NCI-H187 (cell line): Measurements from ENCODE around the gene NCOA3.
"Not testable (repeated sequence)": the region's sequence is repeated elsewhere in the genome, so short reads cannot be mapped to it uniquely, and the experiment has no call there.

Experiments
- DNase-seq, 2 experiments: peaks; one replicate each; lab custom pipeline; 2025; lab: John Stamatoyannopoulos, UW

The NCOA3 gene

DNA sequence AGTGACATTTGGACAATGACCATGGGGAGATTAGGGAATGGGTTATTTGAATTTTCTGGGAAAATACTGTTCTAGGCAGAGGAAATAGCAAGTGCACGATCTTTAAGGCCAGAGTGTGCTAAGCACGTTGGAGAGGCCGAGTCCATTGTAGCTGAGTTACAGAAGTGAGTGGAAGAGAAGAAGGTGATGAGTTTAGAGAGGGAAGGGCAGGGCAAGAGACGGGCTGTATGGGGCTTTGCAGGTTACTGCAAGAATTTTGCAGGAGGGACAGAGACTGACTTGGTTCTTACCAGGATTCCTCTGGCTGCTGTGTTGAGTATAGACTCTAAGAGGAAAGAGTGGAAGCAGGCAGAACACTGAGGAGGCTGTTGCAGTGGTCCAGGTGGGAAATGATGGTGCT is 1.1 kb upstream of the NCOA3 start:
- DNase-seq: no peak

DNA sequence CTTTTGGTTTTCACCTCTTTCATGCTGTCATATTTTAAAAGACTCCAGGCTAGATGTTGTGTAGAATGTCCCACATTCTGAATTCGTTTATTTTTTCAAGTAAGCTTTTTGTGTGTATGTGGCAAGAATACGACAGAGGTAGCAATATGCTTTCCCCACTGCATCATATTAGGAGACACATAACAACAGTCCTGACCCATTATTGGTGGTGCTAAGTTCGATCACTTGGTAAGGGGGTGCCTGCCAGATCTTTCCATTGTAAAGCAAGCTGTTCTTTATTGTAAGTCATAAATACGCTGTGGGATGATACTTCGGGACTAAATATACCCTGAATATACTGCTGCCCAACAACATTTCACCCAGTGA is 588 bp upstream of the NCOA3 start:
- no peak for DNase-seq

DNA sequence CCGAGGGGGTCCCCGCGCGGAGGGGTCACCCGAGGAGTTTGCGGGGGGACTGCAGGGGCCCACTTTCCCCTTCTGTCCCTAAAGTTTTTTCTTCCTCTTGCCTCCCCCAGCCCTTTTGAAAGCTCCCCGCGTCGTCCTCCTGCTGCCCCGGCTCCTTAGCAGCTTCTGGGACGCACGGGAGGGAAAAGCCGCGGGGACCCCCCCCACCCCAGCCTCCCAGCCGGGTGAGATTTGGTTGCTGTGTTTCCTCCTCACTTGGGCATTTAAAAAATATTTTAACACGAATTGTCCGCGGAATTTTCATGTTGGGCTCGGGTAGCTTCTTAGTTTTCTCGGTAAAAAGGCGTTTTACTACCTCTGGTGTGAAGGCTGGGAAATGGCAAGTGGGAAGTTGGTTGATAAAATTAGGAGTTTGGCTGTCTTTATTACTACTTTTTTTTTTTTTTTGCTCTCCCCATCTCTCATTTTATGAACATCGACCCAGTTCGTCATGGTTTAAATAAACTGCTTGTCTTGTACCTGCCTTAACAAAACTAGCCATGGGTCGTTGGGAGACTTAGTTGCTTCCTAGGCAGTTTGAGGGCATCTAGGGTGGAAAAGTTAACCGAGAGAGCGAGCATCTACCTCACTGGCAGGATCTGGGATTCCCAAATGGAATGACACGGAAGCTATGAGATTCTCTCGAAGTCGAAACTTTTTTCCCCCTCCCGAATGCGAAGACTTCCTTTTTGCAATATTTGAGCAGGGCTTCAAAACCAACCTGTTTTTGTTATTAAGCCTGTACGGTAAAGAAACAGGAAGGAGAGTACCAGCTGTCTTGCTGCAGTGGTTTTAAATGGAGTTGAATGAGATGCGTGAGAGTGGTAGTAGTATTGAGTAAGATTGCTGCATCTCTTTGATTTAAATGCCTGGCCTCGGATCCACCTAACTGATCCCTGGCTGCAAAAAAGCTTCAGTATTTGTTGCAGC is 868 bp downstream of the NCOA3 start:
- DNase-seq: peak in 1 of 2 experiments; percentile 12

DNA sequence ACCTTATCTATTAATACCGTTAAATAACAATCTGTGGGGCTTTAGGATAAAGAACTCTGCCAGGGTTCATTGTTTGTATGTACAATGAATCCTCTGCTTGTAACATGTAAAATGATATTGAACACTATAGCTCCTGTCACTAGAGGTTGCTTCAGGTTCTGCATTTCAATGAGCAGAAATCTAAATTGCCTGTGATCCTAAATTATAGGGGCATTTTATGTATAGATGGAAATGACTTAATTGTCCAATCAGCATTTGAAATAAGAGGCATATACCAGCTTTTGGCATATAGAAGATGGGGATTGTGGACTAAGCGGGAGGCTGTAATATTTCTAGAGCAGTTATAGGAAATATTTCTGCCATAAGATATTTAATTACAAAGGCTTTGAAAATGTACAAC is 2.0 kb downstream of the NCOA3 start:
- no peak for DNase-seq

DNA sequence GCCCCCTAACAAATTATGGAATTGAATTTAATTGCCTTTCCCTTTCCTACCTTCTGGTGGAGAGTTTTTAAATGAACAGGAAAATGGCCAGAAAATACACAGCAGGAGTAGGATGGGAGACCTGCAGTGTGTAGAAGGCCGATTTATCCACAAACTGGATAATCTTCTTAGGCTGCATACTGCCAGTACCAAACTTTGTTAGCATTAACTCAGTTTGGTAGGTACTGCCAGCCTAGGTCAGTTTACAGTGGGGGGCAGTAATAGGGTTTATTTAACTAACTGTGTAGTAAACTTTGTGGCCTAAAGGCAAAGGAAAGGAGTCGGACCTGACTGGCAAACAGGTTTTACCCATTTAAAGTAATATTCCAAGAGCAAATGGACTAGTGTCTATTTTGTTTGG is 4.6 kb downstream of the NCOA3 start:
- DNase-seq: no peak

DNA sequence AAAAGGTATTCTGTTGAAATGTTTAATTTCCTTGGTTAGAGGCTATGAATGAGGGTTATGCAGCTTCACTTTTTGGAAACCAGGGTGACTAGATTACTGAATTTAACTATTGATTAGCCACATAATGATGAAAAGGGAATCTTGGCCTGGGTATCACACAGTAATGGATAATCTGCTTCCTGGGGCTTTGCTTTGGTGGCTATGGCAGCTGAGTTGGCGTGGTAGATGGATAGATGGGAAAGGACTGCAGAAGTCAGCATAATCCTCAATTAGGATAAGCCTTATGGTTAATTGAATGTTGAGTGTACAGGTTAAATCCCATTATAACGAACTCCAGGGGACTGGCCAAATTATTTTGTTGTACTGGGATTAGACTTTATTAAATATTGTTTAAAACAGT is 5.2 kb downstream of the NCOA3 start:
- DNase-seq: no peak

DNA sequence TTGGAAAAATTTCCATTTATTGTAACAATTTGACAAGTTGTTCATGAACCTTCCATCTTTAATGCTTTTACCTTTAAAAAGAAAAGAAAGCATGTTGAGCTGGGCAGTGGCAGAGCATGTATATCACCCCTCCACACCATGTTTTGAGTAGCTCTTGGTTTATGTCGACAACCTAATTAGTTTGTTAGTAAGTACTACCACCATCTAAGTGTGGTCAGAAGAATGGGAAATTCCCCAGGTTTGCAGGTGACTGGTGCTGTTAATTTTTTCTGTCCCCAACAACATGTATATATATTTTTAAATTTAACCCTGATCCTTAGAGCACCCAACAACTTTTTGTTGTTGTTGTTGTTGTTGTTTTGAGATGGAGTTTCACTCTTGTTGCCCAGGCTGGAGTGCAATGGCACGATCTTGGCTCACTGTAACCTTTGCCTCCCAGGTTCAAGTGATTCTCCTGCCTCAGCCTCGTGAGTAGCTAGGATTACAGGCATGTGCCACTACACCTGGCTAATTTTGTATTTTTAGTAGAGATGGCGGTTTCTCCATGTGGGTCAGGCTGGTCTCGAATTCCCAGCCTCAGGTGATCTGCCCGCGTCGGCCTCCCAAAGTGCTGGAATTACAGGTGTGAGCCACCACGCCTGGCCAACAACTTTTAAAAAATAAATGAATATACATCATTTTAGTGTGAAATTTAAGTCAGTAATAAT is 5.7 kb downstream of the NCOA3 start:
- DNase-seq: not testable (repeated sequence)

DNA sequence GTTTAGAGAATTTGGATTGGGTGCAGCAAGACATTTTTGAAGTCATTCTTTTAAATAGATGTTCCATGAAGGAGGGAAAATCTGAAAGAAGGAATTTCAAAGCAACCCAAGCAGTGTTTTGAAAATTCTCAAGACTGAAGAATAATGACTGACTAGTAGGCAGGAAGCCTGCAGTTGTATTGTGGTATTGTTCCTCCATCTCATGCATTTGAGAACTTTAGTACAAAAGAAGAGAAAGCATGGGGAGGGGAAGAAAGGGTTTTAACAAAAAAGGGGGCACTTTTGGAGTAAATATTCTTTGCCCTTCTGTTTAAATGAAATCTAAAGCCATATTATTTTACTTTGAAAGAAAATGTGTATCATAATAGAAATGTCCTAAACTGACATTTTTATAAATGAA is 6.6 kb downstream of the NCOA3 start:
- DNase-seq: no peak

DNA sequence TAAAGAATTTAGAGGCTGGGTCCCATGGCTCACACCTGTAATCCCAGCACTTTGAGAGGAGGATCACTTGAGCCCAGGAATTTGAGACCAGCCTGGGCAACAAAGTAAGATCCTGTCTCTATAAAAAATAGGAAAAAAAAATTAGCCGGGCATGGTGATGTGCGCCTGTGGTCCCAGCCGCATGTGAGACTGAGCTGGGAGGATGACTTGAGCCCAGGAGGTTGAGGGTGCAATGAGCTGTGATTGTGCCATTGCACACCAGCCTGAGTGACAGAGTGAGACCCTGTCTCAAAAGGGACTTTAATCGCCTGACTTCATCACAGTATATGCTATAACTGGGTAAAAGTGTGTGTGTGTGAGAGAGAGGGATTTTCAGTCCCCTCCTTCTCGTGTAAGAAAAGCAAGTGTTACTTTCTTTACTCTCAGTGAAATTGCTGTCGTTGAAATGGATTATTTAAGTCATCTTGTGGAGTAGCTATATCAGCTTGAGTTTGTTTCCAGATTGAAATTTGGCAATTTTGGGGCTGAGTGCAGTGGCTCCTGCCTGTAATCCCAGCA is 7.5 kb downstream of the NCOA3 start:
- DNase-seq: no peak

DNA sequence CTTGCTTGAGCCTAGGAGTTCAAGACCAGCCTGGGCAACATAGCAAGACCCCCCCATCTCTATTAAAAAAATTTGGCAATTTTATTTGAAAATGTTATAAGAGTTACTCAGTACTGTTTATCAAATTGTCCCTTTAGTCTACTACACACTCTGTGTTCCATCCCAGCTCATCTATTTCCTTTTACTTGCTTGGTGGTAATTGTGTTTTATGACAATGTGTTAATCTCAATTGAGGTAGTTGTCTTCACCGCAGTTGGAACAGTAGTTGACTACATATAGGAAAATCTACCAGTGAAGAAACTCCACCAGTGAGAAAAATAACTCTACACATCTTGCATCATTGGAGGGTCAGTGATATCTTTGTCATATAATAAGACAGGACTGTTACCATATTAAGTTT is 8.0 kb downstream of the NCOA3 start:
- no peak for DNase-seq

DNA sequence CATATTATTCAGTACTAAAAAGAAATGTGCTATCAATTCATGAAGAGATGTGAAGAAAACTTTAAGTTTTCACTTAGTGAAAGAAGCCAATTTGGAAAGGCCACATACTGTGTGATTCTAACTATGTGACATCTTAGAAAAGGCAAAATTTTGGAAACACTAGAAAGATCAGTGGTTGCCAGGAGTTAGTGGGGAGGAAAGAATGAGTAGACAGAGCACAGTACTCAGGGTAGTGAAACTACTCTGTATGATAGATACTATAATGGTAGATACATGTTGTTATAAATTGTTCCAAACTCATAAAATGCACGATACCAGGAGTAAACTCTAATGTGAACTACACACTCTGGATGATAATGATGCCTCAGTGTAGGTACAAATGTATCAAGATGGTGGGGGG is 14.2 kb downstream of the NCOA3 start:
- no peak for DNase-seq

DNA sequence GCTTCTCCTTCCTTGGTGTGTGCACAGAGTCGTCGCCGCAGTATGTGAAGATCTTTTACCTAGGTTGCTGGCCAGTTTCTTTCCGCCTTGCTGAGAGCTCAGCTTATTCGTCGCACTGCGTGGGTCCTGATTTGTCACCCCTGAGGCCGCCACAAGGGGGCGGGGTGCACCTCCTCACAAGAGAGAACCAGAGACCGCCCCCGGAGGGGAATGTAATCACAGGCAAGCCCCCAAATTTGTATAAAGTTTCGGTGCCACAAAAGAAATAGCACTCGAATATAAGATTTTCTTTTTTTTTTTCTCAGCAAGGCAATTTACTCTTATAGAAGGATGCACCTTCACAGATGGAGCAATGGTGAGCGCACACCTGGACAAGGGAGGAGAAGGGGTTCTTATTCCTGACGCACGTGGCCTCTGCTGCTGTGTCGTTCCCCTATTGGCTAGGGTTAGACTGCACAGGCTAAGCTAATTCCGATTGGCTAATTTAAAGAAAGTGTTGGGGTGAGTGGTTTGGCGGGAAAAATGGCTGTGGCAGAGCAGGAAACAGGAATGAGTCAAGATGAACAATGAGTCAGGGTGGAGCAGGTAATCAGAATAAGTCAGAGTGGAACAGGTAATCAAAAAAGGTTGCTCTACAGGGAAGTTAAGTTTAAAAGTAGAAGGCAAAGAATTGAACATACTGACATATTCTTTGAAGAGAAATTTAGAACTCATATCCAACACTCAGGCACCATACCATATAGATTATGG is 19.5 kb downstream of the NCOA3 start:
- no peak for DNase-seq

DNA sequence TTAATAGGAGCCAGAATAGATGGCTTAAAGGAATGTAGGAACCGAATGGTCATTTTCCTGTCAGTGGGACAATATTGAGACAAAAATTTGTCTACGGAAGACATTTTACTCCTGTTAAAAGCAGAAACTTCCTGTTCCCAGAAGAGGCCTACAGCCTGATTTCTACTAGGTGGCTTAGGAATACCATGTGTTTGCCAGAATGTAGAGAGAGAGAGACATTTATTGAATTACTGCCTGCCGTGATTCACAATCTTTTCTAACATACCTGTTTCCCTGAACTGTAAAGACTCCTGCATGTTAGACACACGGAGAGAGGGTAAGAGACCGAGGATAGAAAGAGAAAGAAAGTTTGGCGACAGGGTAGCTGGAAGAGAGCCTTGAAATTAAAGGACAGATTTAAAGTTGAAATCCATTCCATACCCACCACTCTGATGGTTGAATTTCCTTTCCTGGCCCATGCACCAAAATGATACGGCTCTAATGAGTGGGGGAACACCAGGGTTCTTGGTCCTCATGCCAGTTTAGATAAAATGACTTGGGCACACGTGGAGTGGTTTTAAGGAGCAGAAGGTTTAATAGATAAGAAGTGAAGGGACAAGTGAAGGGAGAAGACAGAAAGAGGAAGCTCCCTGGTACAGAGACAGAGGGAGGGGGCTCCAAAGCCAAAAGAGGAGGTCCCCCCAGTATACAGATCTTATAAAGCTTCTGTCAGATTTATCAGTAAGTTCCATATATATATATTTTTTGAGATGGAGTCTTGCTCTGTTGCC is 22.5 kb downstream of the NCOA3 start:
- no peak for DNase-seq

DNA sequence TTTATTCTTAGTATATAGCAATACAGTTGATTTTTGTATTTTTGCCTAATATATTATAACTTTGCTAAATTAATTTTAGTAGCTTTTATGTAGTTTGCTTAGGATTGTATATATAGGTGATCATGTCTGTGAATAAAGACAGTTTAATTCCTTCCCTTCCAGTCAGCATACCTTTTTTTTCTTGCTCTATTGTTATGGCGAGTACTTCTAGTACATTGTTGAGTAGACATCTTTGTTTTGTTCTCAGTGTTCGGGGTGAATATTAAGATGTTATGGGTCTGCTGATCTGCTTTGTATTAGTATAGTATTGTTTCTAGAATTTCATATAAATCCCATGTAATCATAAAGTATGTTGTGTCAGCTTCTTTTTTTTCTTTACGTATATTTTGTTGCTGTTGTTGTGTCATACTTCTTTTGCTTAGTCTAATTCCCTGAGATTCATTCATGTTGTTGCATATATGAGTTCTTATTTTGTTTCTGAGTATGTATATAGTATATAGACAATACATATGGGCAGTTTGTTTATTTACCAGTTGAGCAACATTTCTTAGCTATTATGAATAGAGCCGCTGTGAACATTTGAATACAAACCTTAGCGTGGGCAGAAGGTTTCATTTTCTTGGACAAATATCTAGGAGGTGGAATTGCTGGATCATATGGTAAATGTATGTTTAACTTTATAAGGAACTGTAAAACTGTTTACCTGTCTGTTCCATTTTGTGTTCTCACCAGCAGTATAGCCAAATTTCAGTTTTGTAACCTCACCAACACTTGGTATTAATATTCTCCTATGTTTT is 25.5 kb downstream of the NCOA3 start:
- DNase-seq: no peak

DNA sequence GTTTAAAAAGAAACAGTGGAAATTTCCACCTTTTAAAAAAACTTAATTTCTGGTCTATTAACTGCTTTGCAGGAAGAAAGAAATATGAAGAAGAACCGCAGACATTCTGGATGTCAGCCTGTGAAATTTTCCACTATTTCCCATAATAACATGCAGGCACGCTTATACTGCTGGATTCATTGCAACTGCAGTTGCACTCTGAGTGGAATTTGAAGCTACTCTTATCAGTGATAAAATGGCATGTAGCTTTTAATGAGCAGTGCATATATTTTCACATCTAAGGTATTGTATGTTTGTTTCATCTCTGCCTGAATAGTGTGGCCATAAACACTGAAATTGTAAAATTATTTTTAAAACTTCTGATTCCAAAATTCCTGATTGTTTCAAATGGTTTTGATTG is 28.2 kb downstream of the NCOA3 start:
- DNase-seq: no peak

DNA sequence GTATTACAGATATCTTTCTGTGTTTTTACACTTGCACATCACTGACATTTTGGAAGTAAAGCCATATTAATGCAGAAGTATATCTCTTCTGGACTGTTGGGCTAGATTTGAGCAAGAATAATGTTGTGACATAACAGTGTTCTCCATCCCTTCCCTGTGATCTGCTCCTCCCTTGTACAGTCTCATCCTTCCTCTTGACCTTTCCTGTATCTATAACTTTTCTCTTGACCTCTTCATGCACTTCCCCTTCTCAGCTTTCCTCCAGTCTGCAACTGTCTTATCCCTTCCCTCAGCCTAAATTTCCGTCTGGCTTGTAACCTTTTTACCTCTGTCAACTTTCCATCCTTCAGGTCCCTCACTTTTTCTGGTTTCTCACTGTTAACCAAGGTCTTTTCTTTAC is 29.8 kb downstream of the NCOA3 start:
- DNase-seq: no peak

DNA sequence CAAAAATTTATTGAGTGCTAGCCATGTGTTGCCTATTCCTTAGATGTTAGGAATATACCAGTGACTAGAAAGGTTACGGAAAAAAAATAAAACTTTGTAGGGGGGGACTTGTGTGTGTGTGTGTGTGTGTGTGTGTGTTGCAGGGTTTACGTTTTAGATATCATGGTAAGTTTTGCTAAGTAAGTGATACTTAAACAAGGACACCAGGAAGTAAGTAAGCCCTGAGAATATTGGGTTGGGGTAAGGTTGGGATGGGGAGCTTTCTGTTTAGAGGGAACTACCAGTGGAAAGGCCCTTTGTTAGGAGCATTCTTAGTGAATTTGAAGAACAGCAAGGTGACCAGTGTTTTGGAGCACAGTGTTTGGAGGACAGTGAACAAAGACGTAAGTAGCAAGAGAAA is 30.3 kb downstream of the NCOA3 start:
- no peak for DNase-seq

DNA sequence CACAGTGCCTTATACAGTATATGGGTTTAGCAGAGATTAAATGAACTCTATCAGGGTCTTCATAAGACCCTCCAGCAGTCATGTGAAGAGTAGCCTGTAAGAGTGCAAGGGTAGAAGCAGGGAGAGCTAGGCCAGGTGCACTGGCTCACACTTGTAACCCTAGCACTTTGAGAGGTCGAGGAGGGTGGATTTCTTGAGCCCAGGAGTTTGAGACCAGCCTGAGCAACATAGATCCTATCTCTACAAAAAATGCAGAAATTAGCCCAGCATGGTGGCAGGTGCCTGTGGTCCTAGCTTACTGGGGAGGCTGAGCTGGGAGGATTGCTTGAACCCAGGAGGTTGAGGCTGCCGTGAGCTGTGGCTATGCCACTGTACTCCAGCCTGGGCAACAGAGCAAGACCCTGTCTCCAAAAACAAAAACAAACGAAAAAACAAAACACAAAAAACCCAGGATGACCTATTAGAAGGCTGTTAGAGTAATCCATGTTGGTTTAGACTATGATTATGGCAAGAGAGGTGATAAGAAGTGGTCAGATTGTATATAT is 31.9 kb downstream of the NCOA3 start:
- DNase-seq: no peak

DNA sequence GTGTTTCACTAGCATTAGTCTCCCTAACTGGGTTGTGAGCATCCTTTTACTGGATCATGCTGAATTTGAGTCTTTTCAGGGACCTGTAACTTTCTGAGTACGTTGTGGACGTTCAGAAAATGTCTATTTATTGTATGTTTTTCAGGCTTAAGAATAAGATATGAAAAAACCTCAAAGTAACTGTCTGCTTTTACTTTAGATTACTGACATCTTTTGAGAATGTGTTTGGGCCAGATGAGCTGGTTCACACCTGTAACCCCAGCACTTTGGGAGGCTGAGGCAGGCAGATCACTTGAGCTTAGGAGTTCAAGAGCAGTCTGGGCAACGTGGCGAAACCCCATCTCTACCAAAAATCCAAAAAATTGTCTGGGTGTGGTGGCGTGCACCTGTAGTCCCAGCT is 32.7 kb downstream of the NCOA3 start:
- no peak for DNase-seq

DNA sequence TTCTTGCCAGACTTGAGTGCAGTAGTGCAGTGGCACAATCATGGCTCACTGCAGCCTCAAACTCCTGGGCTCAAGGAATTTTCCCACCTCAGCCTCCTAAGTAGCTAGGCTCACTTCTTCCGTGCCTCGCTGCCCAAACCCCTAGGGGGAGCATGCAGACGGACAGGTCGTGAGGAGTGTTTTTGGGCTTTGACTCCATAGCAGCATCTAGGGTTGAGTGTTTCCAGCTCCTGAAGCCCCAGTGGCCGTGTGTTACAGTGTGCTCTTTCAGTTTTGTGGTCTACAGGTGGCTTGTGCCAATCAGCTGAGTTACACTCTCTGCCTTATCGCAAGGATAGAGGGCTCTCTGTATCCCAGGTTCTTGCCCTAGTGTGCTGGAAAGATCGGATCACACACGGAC is 33.4 kb downstream of the NCOA3 start:
- DNase-seq: no peak

DNA sequence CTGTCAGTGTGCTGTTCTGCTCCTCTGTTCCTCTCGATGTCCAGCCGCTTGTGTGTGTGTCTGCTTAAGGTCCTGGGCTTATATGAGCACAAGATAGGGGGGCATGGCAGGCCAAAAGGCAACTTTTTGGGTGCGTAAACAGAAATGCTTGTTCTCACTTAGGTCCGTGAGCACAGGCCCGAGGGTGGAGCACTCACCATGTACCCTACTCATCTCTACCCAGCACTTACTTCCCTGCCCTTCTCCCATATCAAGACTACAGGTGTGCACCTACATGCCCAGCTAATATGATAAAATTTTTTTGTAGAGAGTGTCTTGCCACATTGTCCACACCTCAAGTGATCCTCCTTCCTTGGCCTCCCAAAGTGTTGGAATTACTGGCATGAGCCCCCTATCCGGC is 34.3 kb downstream of the NCOA3 start:
- DNase-seq: no peak
